Suppressor macrophage treated with lipopolysaccharide for 4 hours (primary cell): ENCODE measurements around the gene OR6C75.
"Not testable (repeated sequence)": the region's sequence is repeated elsewhere in the genome, so short reads cannot be mapped to it uniquely, and the experiment has no call there.

Source experiments
- DNase-seq: peaks from one replicate; pipeline ENCODE4 v3.0.0-alpha.2; 2020

OR6C75 gene

GRCh38 chr12:55362675-55363074 is at the start of gene OR6C75:
TSS of gene OR6C75 (plus strand) at chr12:55362975. CDS start at chr12:55365111, 2,136 bp downstream.
- DNase-seq, result no peak

DNA sequence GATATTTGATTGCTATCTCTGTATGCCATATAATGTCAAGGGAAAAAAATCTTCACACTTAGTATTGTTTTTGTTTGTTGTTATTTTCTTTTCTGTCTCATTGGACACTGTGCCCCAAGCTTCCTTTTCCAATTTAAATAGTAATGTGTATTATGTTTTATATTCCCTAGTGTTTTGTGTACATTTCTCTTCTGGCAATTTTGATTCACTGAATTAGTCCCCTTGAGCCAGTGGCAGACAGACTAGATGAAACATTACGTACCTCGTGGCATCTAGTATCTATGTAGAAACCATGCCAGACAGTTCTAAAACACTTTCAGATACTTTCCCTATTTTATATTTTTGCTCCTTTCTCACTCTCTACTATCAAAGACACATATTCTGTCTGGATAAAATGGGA is 48.7 kb upstream of the OR6C75 start, which contains the start of gene OR6C1:
OR6C1 (plus strand) TSS at position 301 of the 400 bp plus-strand sequence. CDS start 6,257 bp downstream, outside the sequence.
- DNase-seq, result no peak

DNA sequence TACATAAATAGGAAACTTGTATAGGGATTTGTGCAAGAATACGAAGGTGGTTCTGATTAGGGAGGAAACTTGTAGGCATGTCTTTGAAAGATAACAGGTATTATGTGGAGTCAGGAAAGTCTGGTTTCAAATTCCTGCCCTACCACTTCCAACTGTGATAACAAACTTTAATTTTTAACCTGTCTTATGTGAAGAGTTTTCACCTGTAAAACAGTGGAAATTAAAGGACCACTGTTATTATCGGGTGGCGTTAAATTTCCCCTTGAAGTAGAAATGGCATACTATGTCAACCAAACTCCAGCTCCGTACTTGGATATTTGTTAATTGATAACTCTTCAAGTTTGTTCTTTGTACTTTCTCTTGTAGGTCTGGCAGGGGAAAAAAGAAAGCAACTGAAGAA is 42.6 kb upstream of the OR6C75 start:
- no peak for DNase-seq

DNA sequence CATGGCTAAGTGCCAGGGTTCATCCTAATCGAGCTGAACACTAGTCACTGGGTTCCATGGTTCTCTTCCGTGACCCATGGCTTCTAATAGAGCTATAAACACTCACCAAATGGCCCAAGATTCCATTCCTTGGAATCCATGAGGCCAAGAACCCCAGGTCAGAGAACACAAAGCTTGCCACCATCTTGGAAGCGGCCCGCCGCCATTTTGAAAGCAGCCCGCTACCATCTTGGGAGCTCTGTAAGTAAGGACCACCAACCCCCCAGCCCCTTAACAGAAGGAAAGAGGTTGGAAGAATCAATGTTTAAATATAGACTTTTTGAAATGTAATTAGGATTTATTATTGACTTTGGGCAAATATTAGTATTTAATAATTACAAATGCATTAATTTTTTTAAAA is 37.0 kb upstream of the OR6C75 start:
- not testable (repeated sequence) for DNase-seq

GRCh38 chr12:55330446-55330845 is 32.3 kb upstream of the OR6C75 start, which contains the start of gene OR6C3:
TSS of gene OR6C3 (plus strand) at chr12:55330746. CDS start at chr12:55331701, 955 bp downstream.
- DNase-seq, result no peak

DNA sequence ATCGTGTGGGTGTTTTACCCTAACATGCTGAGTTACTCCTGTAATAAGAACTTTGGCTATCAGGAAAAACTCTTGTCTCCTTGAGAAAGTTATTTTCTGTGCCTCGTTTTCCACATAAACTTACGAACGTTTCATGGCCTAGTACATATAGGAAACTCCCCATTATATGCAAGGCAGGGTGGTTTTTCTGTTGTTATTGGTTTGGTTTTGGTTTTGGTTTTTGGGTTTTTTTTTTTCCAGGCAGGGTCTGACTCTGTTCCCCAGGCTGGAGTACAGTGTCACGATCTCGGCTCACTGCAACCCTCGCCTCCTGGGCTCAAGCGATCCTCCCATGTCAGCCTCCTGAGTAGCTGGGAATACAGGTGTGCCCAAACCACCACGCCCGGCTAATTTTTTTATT is 26.8 kb upstream of the OR6C75 start:
- no peak for DNase-seq

DNA sequence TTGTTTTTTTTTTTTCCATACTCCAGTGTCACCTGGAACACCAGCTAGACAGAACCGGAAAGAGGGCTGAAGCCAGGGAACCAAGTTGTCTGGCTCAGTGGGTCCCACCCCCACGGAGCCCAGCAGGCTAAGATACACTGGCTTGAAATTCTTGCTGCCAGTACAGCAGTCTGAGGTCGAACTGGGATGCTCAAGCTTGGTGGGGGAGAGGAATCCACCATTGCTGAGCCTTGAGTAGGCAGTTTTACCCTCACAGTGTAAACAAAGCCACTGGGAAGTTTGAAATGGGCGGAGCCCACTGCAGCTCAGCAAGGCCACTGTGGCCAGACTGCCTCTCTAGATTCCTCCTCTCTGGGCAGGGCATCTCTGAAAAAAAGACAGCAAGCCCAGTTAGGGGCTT is 7.4 kb upstream of the OR6C75 start:
- DNase-seq, result not testable (repeated sequence)

DNA sequence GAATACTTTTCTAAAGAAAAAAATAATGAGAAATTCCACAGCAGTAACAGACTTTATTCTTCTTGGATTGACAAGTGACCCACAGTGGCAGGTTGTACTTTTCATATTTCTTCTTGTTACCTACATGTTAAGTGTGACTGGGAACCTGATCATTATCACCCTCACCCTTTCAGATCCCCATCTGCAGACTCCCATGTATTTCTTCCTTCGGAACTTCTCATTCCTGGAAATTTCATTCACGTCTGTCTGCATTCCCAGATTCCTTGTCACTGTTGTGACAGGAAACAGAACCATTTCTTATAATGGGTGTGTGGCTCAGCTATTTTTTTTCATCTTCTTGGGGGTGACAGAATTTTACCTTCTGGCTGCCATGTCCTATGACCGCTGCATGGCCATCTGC is 2.3 kb downstream of the OR6C75 start:
- no peak for DNase-seq

- DNase-seq, result no peak
Measured at GRCh38 chr12:55372521-55372920, 9.7 kb downstream of the OR6C75 start.

DNA sequence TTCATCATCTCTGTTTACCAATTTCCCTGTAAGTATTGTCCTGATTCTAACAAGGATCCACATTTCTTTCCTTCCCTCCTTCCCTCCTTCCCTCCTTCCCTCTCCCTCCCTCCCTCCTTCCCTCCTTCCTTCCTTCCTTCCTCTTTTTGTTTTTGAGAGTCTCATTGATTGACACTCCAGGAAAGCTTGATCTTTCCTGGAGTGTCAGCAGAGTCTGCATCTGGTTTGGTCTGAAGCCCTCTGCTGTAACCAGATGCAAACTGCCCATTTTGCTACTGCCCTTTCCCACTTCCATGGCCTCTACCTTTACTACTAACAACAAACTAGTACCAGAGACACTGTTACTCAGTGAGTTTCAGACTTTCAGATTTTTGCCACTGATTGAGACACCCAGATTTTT is 23.1 kb downstream of the OR6C75 start:
- DNase-seq, result no peak

GRCh38 chr12:55392032-55392795 is 29.4 kb downstream of the OR6C75 start:
- no peak for DNase-seq

GRCh38 chr12:55396326-55396725 is 33.6 kb downstream of the OR6C75 start:
- no peak for DNase-seq

DNA sequence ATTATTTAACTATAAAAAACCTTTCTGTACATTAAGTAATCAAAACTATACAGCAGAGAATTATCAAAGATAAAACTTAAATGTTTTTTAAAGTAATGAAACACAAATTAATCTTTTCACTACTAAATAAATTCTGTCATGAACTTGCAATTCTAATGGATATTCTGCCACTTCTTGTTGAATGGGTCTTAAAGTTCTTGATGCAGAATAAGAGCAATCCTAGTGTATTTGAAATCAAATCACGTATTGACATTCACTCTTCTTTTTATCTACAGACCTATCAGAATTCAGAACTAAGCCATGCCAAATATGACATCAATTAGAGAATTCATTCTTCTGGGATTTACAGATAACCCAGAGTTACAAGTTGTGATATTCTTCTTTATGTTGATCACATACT is 37.5 kb downstream of the OR6C75 start, which contains the start of gene OR6C65:
OR6C65 (plus strand) TSS at position 301 of the 400 bp plus-strand sequence; CDS start at position 301, 0 bp downstream.
- DNase-seq, result no peak

GRCh38 chr12:55407866-55408265 is 45.1 kb downstream of the OR6C75 start:
- no peak for DNase-seq

DNA sequence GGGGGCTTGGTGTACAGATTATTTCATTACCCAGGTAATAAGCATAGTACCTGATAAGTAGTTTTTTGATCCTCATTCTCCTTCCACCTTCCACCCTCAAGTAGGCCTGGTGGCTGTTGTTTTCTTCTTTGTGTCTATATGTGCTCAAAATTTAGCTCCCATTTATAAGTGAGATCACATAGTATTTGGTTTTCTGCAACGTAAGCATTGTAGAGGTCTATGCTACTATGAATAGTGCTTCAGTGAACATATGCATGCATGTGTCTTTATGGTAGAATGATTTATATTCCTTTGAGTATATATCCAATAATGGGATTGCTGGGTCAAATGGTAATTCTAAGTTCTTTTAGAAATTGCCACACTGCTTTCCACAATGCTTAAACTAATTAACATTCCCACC is 46.4 kb downstream of the OR6C75 start:
- DNase-seq, result not testable (repeated sequence)

DNA sequence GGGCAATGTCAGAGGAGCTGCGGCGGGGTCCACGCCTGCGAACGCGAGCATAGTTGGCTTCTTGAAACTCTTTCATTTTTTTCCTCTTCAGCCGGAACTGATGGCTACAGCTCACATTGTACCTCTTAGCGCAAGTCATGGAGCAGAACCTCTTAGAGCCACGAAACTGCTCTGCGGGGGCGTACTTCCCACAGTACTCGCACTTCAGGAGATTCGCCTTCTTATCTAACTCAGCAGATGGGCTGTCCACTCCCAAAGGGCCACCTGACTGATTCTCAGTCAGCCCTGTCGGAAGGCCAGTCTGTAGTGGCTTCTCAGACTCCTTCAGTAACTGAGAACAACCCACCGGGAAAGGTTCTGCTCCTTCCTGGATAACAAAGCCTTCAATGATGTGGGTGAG is 49.4 kb downstream of the OR6C75 start:
- not testable (repeated sequence) for DNase-seq

- not testable (repeated sequence) for DNase-seq
Measured at GRCh38 chr12:55413498-55414388, 51.0 kb downstream of the OR6C75 start.

- not testable (repeated sequence) for DNase-seq
Measured at GRCh38 chr12:55414396-55414823, 51.6 kb downstream of the OR6C75 start.

GRCh38 chr12:55414889-55415288 is 52.1 kb downstream of the OR6C75 start:
- not testable (repeated sequence) for DNase-seq

DNA sequence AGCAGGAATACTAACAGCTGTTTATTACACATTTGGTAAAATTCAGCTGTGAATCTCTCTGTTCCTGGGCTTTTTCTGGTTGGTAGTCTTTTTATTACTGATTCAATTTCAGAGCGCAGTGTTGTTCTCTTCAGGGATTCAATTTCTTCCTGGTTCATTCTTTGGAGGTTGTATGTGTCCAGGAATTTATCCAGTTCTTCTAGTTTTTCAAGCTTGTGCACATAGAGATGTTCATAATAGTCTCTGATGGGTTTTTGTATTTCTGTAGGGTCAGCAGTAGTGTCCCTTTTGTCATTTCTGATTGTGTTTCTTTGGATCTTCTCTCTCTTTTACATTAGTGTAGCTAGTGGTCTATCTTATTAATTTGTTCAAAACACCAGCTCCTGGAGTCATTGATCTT is 54.2 kb downstream of the OR6C75 start:
- DNase-seq, result no peak
